Keratinocyte (primary cell): ENCODE measurements around the gene ZNF407. TPM values are rescaled to one million over a fixed set of nuclear protein-coding genes. Genes with fewer than 3 reads are reported as not detected.

Experiments
- DNase-seq: peaks from one replicate; pipeline ENCODE4 v3.0.0-alpha.2; 2011; ENCODE audit warnings: low read depth, missing footprints, low spot score
- FAIRE-seq: peaks from 2 replicates; lab custom pipeline; 2011; peaks lifted over from hg19 to GRCh38; lab: Jason Lieb, UNC
- H2AFZ ChIP-seq: 2 replicates; pipeline ENCODE4 v1.6.0; 2012; ENCODE audit warnings: low read length, control low read depth, inconsistent platforms; ENCODE audit not compliant: control insufficient read depth
- H3K27ac ChIP-seq: 2 replicates; pipeline ENCODE4 v1.5.1; 2011; ENCODE audit warnings: low read length; ENCODE audit not compliant: control insufficient read depth, insufficient read depth
- H3K27me3 ChIP-seq: 3 replicates; pipeline ENCODE4 v1.6.0; 2011; ENCODE audit warnings: low read length; ENCODE audit not compliant: control insufficient read depth, insufficient read depth; ENCODE audit errors: extremely low read depth
- H3K36me3 ChIP-seq, 2 experiments: 2 replicates in 1 of 2; 3 replicates in 1 of 2; pipeline ENCODE4 v1.5.1; 2011; ENCODE audit warnings: low read length in 2 of 2, mild to moderate bottlenecking in 1 of 2; ENCODE audit not compliant: control insufficient read depth in 2 of 2, insufficient read depth in 2 of 2; ENCODE audit errors: extremely low read depth in 1 of 2
- H3K4me1 ChIP-seq: 3 replicates; pipeline ENCODE4 v1.5.1; 2011; ENCODE audit warnings: low read length; ENCODE audit not compliant: control insufficient read depth, insufficient read depth; ENCODE audit errors: extremely low read depth
- H3K4me2 ChIP-seq: 3 replicates; pipeline ENCODE4 v1.6.0; 2011; ENCODE audit warnings: low read depth, low read length; ENCODE audit not compliant: control insufficient read depth, insufficient read depth; ENCODE audit errors: extremely low read depth
- H3K4me3 ChIP-seq, 3 experiments: fragments of 200-600 bp in 1 of 3; sonication (generic) in 1 of 3; 2 replicates in 2 of 3; 3 replicates in 1 of 3; pipeline ENCODE4 v1.5.1; 2011 to 2016; ENCODE audit warnings: low read length in 3 of 3, mild to moderate bottlenecking in 3 of 3, control low read depth in 2 of 3, inconsistent platforms in 1 of 3, low read depth in 1 of 3, mixed read lengths in 1 of 3, mixed run types in 1 of 3, moderate library complexity in 1 of 3; ENCODE audit not compliant: control insufficient read depth in 2 of 3, insufficient read depth in 2 of 3; ENCODE audit errors: extremely low read depth in 1 of 3
- H3K79me2 ChIP-seq: 2 replicates; pipeline ENCODE4 v1.6.0; 2012; ENCODE audit warnings: low read length; ENCODE audit not compliant: control insufficient read depth, insufficient read depth
- H3K9ac ChIP-seq: 3 replicates; pipeline ENCODE4 v1.6.0; 2011; ENCODE audit warnings: low read length; ENCODE audit not compliant: control insufficient read depth, insufficient read depth; ENCODE audit errors: extremely low read depth
- H3K9me1 ChIP-seq: 3 replicates; pipeline ENCODE4 v1.6.0; 2011; ENCODE audit warnings: low read length; ENCODE audit not compliant: control insufficient read depth, insufficient read depth; ENCODE audit errors: extremely low read depth
- H3K9me3 ChIP-seq: 2 replicates; pipeline ENCODE4 v1.5.1; 2012; ENCODE audit warnings: low read depth, low read length; ENCODE audit not compliant: control insufficient read depth
- H4K20me1 ChIP-seq: 3 replicates; pipeline ENCODE4 v1.6.0; 2011; ENCODE audit warnings: low read length; ENCODE audit not compliant: control insufficient read depth, insufficient read depth; ENCODE audit errors: extremely low read depth
- CTCF ChIP-seq, 3 experiments: IDR thresholded peaks in 1 of 3; conservative IDR thresholded peaks in 1 of 3; optimal IDR thresholded peaks in 1 of 3; 2 replicates in 2 of 3; 3 replicates in 1 of 3; pipeline versions ENCODE3 to v1.5.1; 2011; ENCODE audit warnings: low read length in 3 of 3, mild to moderate bottlenecking in 3 of 3, moderate library complexity in 2 of 3, control low read depth in 1 of 3, inconsistent platforms in 1 of 3; ENCODE audit not compliant: insufficient read depth in 2 of 3; ENCODE audit errors: extremely low read depth in 1 of 3
- EZH2 ChIP-seq: IDR thresholded peaks from one replicate; pipeline ENCODE4 v1.6.1; 2012; ENCODE audit warnings: inconsistent platforms, mild to moderate bottlenecking, low read length, moderate library complexity
- dilution Hi-C: fragments of 300-500 bp; cut with MboI; formaldehyde crosslinking; loops from one replicate; pipeline ENCODE4 v1.7.0; 2020; ENCODE audit warnings: low sequenced_read_pairs; ENCODE audit not compliant: extremely low pct_ligation_motif_present
- polyA plus RNA-seq, 5 experiments: library from polyadenylated mRNA; depleted of rRNA in 3 of 5; stranded (reverse) in 3 of 5; stranded (forward) in 1 of 5; unstranded in 1 of 5; fragments of >200 nt; gene quantifications; 1 replicate in 1 of 5; 2 replicates in 3 of 5; 3 replicates in 1 of 5; pipeline versions ENCODE4 v1.2.1 to v1.2.3, GENCODE V29; 2011 to 2012; ENCODE audit warnings: missing spikeins in 2 of 5, low read depth in 1 of 5, low replicate concordance in 1 of 5

Gene ZNF407
- polyA plus RNA-seq, 1 donor (not counting 4 experiments of a cell fraction or from before 2014, with no cell fraction given) = 3.8 TPM

DNA sequence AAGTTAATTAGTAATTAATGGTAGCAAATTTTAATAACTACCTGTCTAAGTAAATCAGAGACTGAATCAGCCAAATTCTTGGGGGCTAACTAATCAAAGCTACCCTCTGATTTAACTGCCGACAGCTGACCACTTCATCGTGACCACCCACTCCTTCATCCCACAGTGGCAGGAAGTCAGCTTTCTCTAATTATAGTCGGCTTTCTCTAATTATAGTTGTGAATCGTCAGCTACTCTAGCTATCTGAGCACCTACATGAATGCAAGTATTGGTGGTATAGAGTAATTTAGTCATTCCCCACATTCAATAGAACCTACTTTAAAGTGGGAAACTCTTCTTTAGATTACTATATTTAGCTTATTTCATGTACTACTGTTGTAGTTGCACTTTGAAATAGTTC is 425.8 kb downstream of the ZNF407 start:
- no peak overlapping the region for H3K9ac ChIP-seq
- no peak overlapping the region for H3K4me2 ChIP-seq
- no peak for FAIRE-seq
- H2AFZ ChIP-seq = no peak overlapping the region
- H4K20me1 ChIP-seq = no peaks in the 10 kb centered on the region
- DNase-seq = no peak
- no peak for TF ChIP-seq CTCF (optimal IDR thresholded peaks at IDR 0.05 in 1 of 3, IDR thresholded peaks at IDR 0.05 in 1 of 3, conservative IDR thresholded peaks at IDR 0.05 in 1 of 3; ENCODE audit: extremely low read depth in 1 of 3, insufficient read depth in 2 of 3, low read length in 3 of 3)
- no peak for TF ChIP-seq EZH2
- H3K9me1 ChIP-seq = no peaks in the 10 kb centered on the region
- no peaks in the 10 kb centered on the region for H3K27me3 ChIP-seq
- no peaks in the 10 kb centered on the region for H3K9me3 ChIP-seq
- H3K79me2 ChIP-seq = no peaks in the 10 kb centered on the region
- no peak overlapping the region for H3K4me3 ChIP-seq
- no peaks in the 10 kb centered on the region for H3K36me3 ChIP-seq
- dilution Hi-C loops = no loop called here
- H3K4me1 ChIP-seq = no peaks in the 10 kb centered on the region
- no peak overlapping the region for H3K27ac ChIP-seq

DNA sequence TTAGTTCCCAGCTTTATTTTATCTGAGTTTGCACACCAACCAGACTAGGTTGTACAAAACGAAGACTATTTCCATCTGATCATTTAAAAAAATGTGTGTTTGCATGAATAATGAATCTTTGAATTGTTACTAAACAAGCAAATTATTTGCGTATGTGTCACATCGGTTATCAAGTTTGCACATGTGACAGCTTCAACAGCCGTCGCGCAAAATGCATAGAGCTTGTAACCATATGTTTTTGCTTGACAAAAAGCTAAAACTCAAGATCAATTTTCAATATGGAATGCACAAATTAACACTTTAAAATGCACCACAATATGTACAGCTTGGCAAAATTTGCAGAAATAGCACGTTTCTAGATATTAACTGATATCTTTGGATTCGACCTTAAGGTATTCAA is 427.2 kb downstream of the ZNF407 start:
- Histone ChIP-seq H2AFZ (no peak overlapping the region), H3K4me1 (no peaks in the 10 kb centered on the region), H4K20me1 (no peaks in the 10 kb centered on the region), H3K79me2 (no peaks in the 10 kb centered on the region), H3K27ac (no peak overlapping the region), H3K4me3 (no peak overlapping the region), H3K4me2 (no peak overlapping the region), H3K9me3 (no peaks in the 10 kb centered on the region), H3K9me1 (no peaks in the 10 kb centered on the region), H3K9ac (no peak overlapping the region), H3K36me3 (no peaks in the 10 kb centered on the region), H3K27me3 (no peaks in the 10 kb centered on the region)
- no peak for TF ChIP-seq CTCF (optimal IDR thresholded peaks at IDR 0.05 in 1 of 3, IDR thresholded peaks at IDR 0.05 in 1 of 3, conservative IDR thresholded peaks at IDR 0.05 in 1 of 3; ENCODE audit: extremely low read depth in 1 of 3, insufficient read depth in 2 of 3, low read length in 3 of 3)
- dilution Hi-C loops = no loop called here
- DNase-seq (no peak), FAIRE-seq (no peak)
